GM12878 (cell line): Measurements from ENCODE around the gene CAMKMT. TPM values are rescaled to one million over a fixed set of nuclear protein-coding genes. Genes with fewer than 3 reads are reported as not detected.

ENCODE experiments used
- ATAC-seq: fragments of 200-7000 bp; cut with Tn5 transposase; 3 replicates; pipeline ENCODE4 v1.9.1; 2020; ENCODE audit warnings: mild to moderate bottlenecking, moderate library complexity
- BruUV-seq: library from RNA; stranded (reverse); fragments of 400-500 nt; replicated peaks from 2 replicates; lab custom pipeline; 2021; lab: Mats Ljungman, UMichigan
- CTCF ChIA-PET: fragments of 300-600 bp; sonication (Branson Sonifier 250); formaldehyde crosslinking; extraction: SDS; loops from one replicate; lab custom pipeline; 2021; ENCODE audit warnings: inconsistent platforms; lab: Yijun Ruan, JAX
- POLR2A ChIA-PET: fragments of 350-600 bp; formaldehyde crosslinking; extraction: SDS; loops from one replicate; lab custom pipeline; 2021; ENCODE audit warnings: inconsistent platforms; lab: Charles Lee
- RAD21 ChIA-PET: fragments of 300-600 bp; sonication (Branson Sonifier 250); formaldehyde crosslinking; loops from one replicate; lab custom pipeline; 2023; ENCODE audit warnings: antibody characterized with exemption; ENCODE audit not compliant: unreplicated experiment; lab: Charles Lee
- SMC1A ChIA-PET: fragments of 300-600 bp; sonication (Branson Sonifier 250); formaldehyde crosslinking; loops from one replicate; lab custom pipeline; 2023; ENCODE audit not compliant: unreplicated experiment, uncharacterized antibody; lab: Charles Lee
- DNase-seq: peaks from one replicate; pipeline ENCODE4 v3.0.0-alpha.2; 2011; ENCODE audit warnings: low read depth, low spot score
- FAIRE-seq: peaks from 3 replicates; lab custom pipeline; 2011; peaks lifted over from hg19 to GRCh38; lab: Jason Lieb, UNC
- H2AFZ ChIP-seq: 2 replicates; pipeline ENCODE4 v1.6.0; 2011; ENCODE audit warnings: low read depth, low read length, control low read depth; ENCODE audit not compliant: control insufficient read depth
- H3K27ac ChIP-seq: 2 replicates; pipeline ENCODE4 v1.5.1; 2011; ENCODE audit warnings: control low read depth; ENCODE audit not compliant: control insufficient read depth, insufficient read depth
- H3K27me3 ChIP-seq, 2 experiments: replicated peaks in 1 of 2; 2 replicates each; pipeline versions ENCODE4 v1.6.0 to v1.6.1; 2011; ENCODE audit warnings: low read length in 1 of 2; ENCODE audit not compliant: control insufficient read depth in 2 of 2, insufficient read depth in 2 of 2
- H3K36me3 ChIP-seq, 2 experiments: 2 replicates each; pipeline ENCODE4 v1.5.1; 2011; ENCODE audit warnings: low read length in 1 of 2; ENCODE audit not compliant: control insufficient read depth in 2 of 2, insufficient read depth in 2 of 2
- H3K4me1 ChIP-seq: 2 replicates; pipeline ENCODE4 v1.6.1; 2011; ENCODE audit warnings: mild to moderate bottlenecking, low read length, moderate library complexity, mixed read lengths; ENCODE audit not compliant: control insufficient read depth, insufficient read depth
- H3K4me2 ChIP-seq: 2 replicates; pipeline ENCODE4 v1.6.0; 2011; ENCODE audit warnings: control low read depth; ENCODE audit not compliant: control insufficient read depth, insufficient read depth
- H3K4me3 ChIP-seq: fragments of 200-600 bp; sonication (generic); 2 replicates; pipeline ENCODE4 v1.5.1; 2016
- H3K79me2 ChIP-seq: 2 replicates; pipeline ENCODE4 v1.6.0; 2011; ENCODE audit warnings: low read length; ENCODE audit not compliant: control insufficient read depth, insufficient read depth
- H3K9ac ChIP-seq: 2 replicates; pipeline ENCODE4 v1.8.0; 2011; ENCODE audit warnings: low read length, control low read depth, mixed read lengths; ENCODE audit not compliant: control insufficient read depth, insufficient read depth
- H3K9me3 ChIP-seq: replicated peaks from 3 replicates; pipeline ENCODE4 v1.5.1; 2011; ENCODE audit warnings: mild to moderate bottlenecking, low read length; ENCODE audit not compliant: control insufficient read depth, insufficient read depth
- H4K20me1 ChIP-seq: 2 replicates; pipeline ENCODE4 v1.6.0; 2011; ENCODE audit not compliant: control insufficient read depth, insufficient read depth
- BHLHE40 ChIP-seq, 2 experiments: fragments of 450-650 bp in 1 of 2; IDR thresholded peaks; 2 replicates each; pipeline ENCODE4 v1.6.1; 2011 to 2017; ENCODE audit warnings: low read depth in 2 of 2, borderline replicate concordance in 1 of 2, improper control_type of control experiment in 1 of 2, low read length in 1 of 2, mild to moderate bottlenecking in 1 of 2
- CEBPB ChIP-seq, 2 experiments: fragments of 150-350 bp in 1 of 2; IDR thresholded peaks; 2 replicates each; pipeline ENCODE4 v1.6.1; 2012 to 2014; ENCODE audit warnings: low read depth in 2 of 2, low read length in 2 of 2, borderline replicate concordance in 1 of 2, inconsistent platforms in 1 of 2
- CHD1 ChIP-seq: IDR thresholded peaks from 2 replicates; pipeline ENCODE4 v1.6.1; 2012; ENCODE audit warnings: low read depth, low read length, improper control_type of control experiment
- E4F1 ChIP-seq: fragments of 450-650 bp; IDR thresholded peaks from 2 replicates; pipeline ENCODE4 v1.6.1; 2018; ENCODE audit warnings: borderline replicate concordance, mild to moderate bottlenecking; ENCODE audit not compliant: partially characterized antibody
- ESRRA ChIP-seq: IDR thresholded peaks from 2 replicates; pipeline ENCODE4 v1.6.1; 2012; ENCODE audit warnings: mild to moderate bottlenecking, low read length, improper control_type of control experiment
- FOXM1 ChIP-seq: IDR thresholded peaks from 2 replicates; pipeline ENCODE4 v1.6.1; 2012; ENCODE audit warnings: low read depth, mild to moderate bottlenecking, inconsistent platforms, low read length, moderate library complexity
- LARP7 ChIP-seq: fragments of 450-650 bp; IDR thresholded peaks from 2 replicates; pipeline ENCODE4 v1.6.1; 2017; ENCODE audit warnings: mild to moderate bottlenecking
- MLLT1 ChIP-seq: fragments of 450-650 bp; IDR thresholded peaks from 2 replicates; pipeline ENCODE4 v1.6.1; 2016; ENCODE audit warnings: mild to moderate bottlenecking
- NBN ChIP-seq: fragments of 450-650 bp; IDR thresholded peaks from 2 replicates; pipeline ENCODE4 v1.6.1; 2016
- POLR2A ChIP-seq: IDR thresholded peaks from 2 replicates; pipeline ENCODE4 v1.6.1; 2011; ENCODE audit warnings: low read depth, mild to moderate bottlenecking, low read length
- SMC3 ChIP-seq: IDR thresholded peaks from 2 replicates; pipeline ENCODE4 v1.6.1; 2011; ENCODE audit warnings: low read length, improper control_type of control experiment, borderline replicate concordance
- SRF ChIP-seq, 2 experiments: IDR thresholded peaks; 2 replicates each; pipeline ENCODE4 v1.6.1; 2011; ENCODE audit warnings: low read depth in 2 of 2, low read length in 2 of 2, mild to moderate bottlenecking in 1 of 2, moderate library complexity in 1 of 2
- TAF1 ChIP-seq: IDR thresholded peaks from 2 replicates; pipeline ENCODE4 v1.6.1; 2011; ENCODE audit warnings: mild to moderate bottlenecking, low read depth, low read length, borderline replicate concordance
- ZSCAN29 ChIP-seq: fragments of 450-650 bp; IDR thresholded peaks from 2 replicates; pipeline ENCODE4 v1.6.1; 2017; ENCODE audit warnings: mild to moderate bottlenecking, moderate library complexity
- ZZZ3 ChIP-seq: IDR thresholded peaks from 2 replicates; pipeline ENCODE4 v1.6.1; 2011; ENCODE audit warnings: low read depth; ENCODE audit not compliant: control insufficient read depth, insufficient read length
- in situ Hi-C: fragments of 300-500 bp; cut with MboI; formaldehyde crosslinking; loops from 9 replicates; pipeline ENCODE4 v1.14.3; 2018; ENCODE audit warnings: mixed read lengths
- intact Hi-C: fragments of 100-400 bp; cut with micrococcal nuclease; formaldehyde crosslinking; loops from one replicate; pipeline ENCODE4 v1.14.2; 2022; ENCODE audit not compliant: unreplicated experiment
- polyA plus RNA-seq, 11 experiments: library from polyadenylated mRNA; depleted of rRNA in 4 of 11; unstranded in 6 of 11; stranded (reverse) in 5 of 11; fragments of >200 nt; fragmentation: Nextera tagmentation in 4 of 11; fragmentation: Illumina TruSeq in 1 of 11; extraction: Ambion mirVana in 4 of 11; extraction: Trizol in 1 of 11; gene quantifications; 1 replicate in 1 of 11; 2 replicates in 10 of 11; pipeline versions ENCODE4 v1.2.1 to v1.2.3, GENCODE V29; 2011 to 2016; ENCODE audit warnings: inconsistent platforms in 2 of 11, missing spikeins in 2 of 11, low read depth in 1 of 11
- total RNA-seq, 4 experiments: library from RNA; depleted of rRNA in 3 of 4; stranded (reverse); fragments of >200 nt in 3 of 4; fragmentation: Illumina TruSeq in 1 of 4; extraction: Trizol in 1 of 4; gene quantifications; 2 replicates each; pipeline versions ENCODE4 v1.2.1 to v1.2.3, GENCODE V29; 2013 to 2021
- TF ChIP-seq, protein P1 (sequence below): fragments of 150-350 bp; IDR thresholded peaks from 2 replicates; pipeline ENCODE4 v1.6.1; 2014; ENCODE audit warnings: mild to moderate bottlenecking, low read depth, low read length

The CAMKMT gene
- total and polyA plus RNA-seq, 10 of the 15 experiments (the other 5 are each of a cell fraction or from before 2014, with no cell fraction given) = 2.7 to 16.0 (median 11.8) TPM

- H3K27ac ChIP-seq = no peak overlapping the region
- H3K4me1 ChIP-seq = peaks cover 20% of the 10 kb centered on the region
- no peak overlapping the region for H2AFZ ChIP-seq
- CTCF ChIA-PET = interaction anchor here (0.6 to 0.9 kb wide), 2 partner anchors 89 to 259 kb away, joined by 3 to 4 read pairs; no protein-coding TSS in a partner anchor
- TF ChIP-seq BHLHE40 (IDR thresholded peaks at IDR 0.05; ENCODE audit: borderline replicate concordance in 1 of 2, low read depth in 2 of 2, low read length in 1 of 2) (no peak), NBN (no peak), CHD1 (no peak), TAF1 (no peak), E4F1 (no peak), SMC3 (no peak), CEBPB (IDR thresholded peaks at IDR 0.05; ENCODE audit: borderline replicate concordance in 1 of 2, low read depth in 2 of 2, low read length in 2 of 2) (no peak), FOXM1 (no peak), LARP7 (no peak), ZSCAN29 (no peak), ESRRA (no peak), ZZZ3 (no peak), MLLT1 (no peak), POLR2A (no peak), SRF (IDR thresholded peaks at IDR 0.05; ENCODE audit: low read depth in 2 of 2, low read length in 2 of 2) (no peak)
- TF ChIP-seq, protein P1, sequence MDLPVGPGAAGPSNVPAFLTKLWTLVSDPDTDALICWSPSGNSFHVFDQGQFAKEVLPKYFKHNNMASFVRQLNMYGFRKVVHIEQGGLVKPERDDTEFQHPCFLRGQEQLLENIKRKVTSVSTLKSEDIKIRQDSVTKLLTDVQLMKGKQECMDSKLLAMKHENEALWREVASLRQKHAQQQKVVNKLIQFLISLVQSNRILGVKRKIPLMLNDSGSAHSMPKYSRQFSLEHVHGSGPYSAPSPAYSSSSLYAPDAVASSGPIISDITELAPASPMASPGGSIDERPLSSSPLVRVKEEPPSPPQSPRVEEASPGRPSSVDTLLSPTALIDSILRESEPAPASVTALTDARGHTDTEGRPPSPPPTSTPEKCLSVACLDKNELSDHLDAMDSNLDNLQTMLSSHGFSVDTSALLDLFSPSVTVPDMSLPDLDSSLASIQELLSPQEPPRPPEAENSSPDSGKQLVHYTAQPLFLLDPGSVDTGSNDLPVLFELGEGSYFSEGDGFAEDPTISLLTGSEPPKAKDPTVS = no peak
- intact Hi-C loops = loop anchor here (2.0 to 5.0 kb wide), 2 partner anchors 48 to 102 kb away; no protein-coding TSS in a partner anchor
- no peaks in the 10 kb centered on the region for H3K79me2 ChIP-seq
- POLR2A ChIA-PET = interaction anchor here (0.9 to 1.5 kb wide), 2 partner anchors 20 to 48 kb away, joined by 3 to 4 read pairs; no protein-coding TSS in a partner anchor
- H3K4me3 ChIP-seq = no peak overlapping the region
- H3K9me3 ChIP-seq = no peaks in the 10 kb centered on the region; the same call in none of the 3 replicates
- DNase-seq (no peak), ATAC-seq (no peak), FAIRE-seq (no peak)
- no peak overlapping the region for H3K9ac ChIP-seq
- RAD21 ChIA-PET = interaction anchor here (1.1 to 1.5 kb wide), 3 partner anchors 8 to 133 kb away, joined by 3 to 6 read pairs (median 3); no protein-coding TSS in a partner anchor
- SMC1A ChIA-PET = interaction anchor here (0.6 to 2.9 kb wide), 6 partner anchors 8 to 121 kb away, joined by 3 to 9 read pairs (median 3); no protein-coding TSS in a partner anchor
- H3K27me3 ChIP-seq = no peaks in the 10 kb centered on the region
- no peaks in the 10 kb centered on the region for H3K36me3 ChIP-seq
- H3K4me2 ChIP-seq = peak overlapping the region; percentile 44; the same call in 1 of the 2 replicates
- H4K20me1 ChIP-seq = no peaks in the 10 kb centered on the region
- no TSS peak for BruUV-seq
- in situ Hi-C loops = no loop called here
Observed at GRCh38 chr2:44730593-44730992, 368.8 kb downstream of the CAMKMT start.
